ENCODE measurements around the gene OSBPL5.

GRCh38 chr11:3178349-3178748, 13.2 kb upstream of the OSBPL5 start:
- TF ChIP-seq CTCF (conservative IDR thresholded peaks at IDR 0.05; ENCODE audit: low read depth, low read length) (no peak), EZH2 (IDR thresholded peaks at IDR 0.05; ENCODE audit: low read length, unreplicated experiment) (no peak), EZH2phosphoT487 (IDR thresholded peaks at IDR 0.05; ENCODE audit: borderline replicate concordance, low read length) (no peak)
